ENCODE results near the gene RBM15. TPM values are rescaled to one million over a fixed set of nuclear protein-coding genes. Genes with fewer than 3 reads are reported as not detected.

RBM15 gene
- total and polyA plus RNA-seq, 2 of the 13 experiments (the other 11 are each of a cell fraction or from before 2014, with no cell fraction given), result 13.5 to 36.4 TPM

DNA sequence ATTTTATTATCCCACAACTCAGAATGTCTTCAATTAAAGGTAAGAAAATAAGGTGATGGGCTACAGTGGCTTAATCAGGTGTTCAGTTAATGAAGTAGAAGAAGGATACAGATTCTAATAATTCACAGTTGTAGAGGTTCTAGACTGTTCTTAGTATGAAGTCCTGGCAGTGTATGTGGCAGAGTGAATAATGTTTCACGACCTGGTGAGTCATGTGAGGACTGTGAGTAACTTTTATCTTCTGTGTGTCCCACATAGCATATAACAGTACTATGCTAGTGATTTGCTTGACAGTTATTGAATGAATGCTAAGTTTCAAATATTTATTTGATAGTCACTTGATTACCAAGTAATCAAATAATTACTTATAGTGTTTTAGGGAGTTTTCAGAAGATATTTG lies 31.6 kb downstream of the RBM15 start:
- Histone ChIP-seq H3K27me3 (ENCODE audit: control insufficient read depth in 1 of 2, insufficient read depth in 2 of 2, low read length in 2 of 2) (no peaks in the 10 kb centered on the region), H2AFZ (ENCODE audit: low read length) (no peak overlapping the region), H3K27ac (ENCODE audit: extremely low read length, insufficient read depth, low read length) (no peak overlapping the region), H3K9me3 (ENCODE audit: low read length) (no peaks in the 10 kb centered on the region), H3K4me2 (ENCODE audit: low read depth, low read length) (no peak overlapping the region), H4K20me1 (ENCODE audit: insufficient read depth, low read length) (no peaks in the 10 kb centered on the region), H3K79me2 (ENCODE audit: insufficient read depth, low read length) (peaks cover 7% of the 10 kb centered on the region), H3K9ac (ENCODE audit: insufficient read depth, low read depth, low read length) (no peak overlapping the region), H3K4me3 (replicated peaks in 1 of 3; ENCODE audit: insufficient read depth in 1 of 3, low read depth in 2 of 3, low read length in 3 of 3) (no peak overlapping the region), H3K4me1 (ENCODE audit: insufficient read depth, low read length) (peaks cover 14% of the 10 kb centered on the region), H3K36me3 (replicated peaks in 1 of 2; ENCODE audit: control insufficient read depth in 1 of 2, insufficient read depth in 2 of 2, low read length in 2 of 2) (peaks cover 2 to 17% of the 10 kb centered on the region in 2 experiments)
- ChIA-PET CTCF (ENCODE audit: low intra/inter-chr PET ratio, low total read pairs) (no interaction called here), POLR2A (no interaction called here)
- FAIRE-seq, result no peak
- DNase-seq (ENCODE audit: low spot score), result no peak
- no peak for ATAC-seq
- BruUV-seq (replicated peaks), result no TSS peak
- in situ Hi-C loops (cut with HindIII; ENCODE audit: extremely low pct_ligation_motif_present, low pct_unique_long_range_greater_than_20kb) (no loop called here), intact Hi-C loops (cut with micrococcal nuclease; ENCODE audit: unreplicated experiment) (no loop called here)
- no peak for TF ChIP-seq ZFP36 (IDR thresholded peaks at IDR 0.05; ENCODE audit: borderline replicate concordance, low read depth, low read length, partially characterized antibody)
- no peak for TF ChIP-seq NR3C1 (CRISPR knock-in tag; IDR thresholded peaks at IDR 0.05)
- TF ChIP-seq SRSF4 (IDR thresholded peaks at IDR 0.05; ENCODE audit: low read depth, low read length, poor library complexity, severe bottlenecking), result no peak
- TF ChIP-seq ZMYM3 (CRISPR knock-in tag; IDR thresholded peaks at IDR 0.05), result no peak
- TF ChIP-seq JUNB (CRISPR knock-in tag; IDR thresholded peaks at IDR 0.05; ENCODE audit: borderline replicate concordance), result no peak
- no peak for TF ChIP-seq MAFF (IDR thresholded peaks at IDR 0.05; ENCODE audit: low read depth, low read length)
- TF ChIP-seq, protein P1, sequence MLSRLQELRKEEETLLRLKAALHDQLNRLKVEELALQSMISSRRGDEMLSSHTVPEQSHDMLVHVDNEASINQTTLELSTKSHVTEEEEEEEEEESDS (CRISPR knock-in tag; IDR thresholded peaks at IDR 0.05; ENCODE audit: borderline replicate concordance), result no peak
- no peak for TF ChIP-seq NFIB (CRISPR knock-in tag; IDR thresholded peaks at IDR 0.05; ENCODE audit: borderline replicate concordance)
- TF ChIP-seq, protein P2, sequence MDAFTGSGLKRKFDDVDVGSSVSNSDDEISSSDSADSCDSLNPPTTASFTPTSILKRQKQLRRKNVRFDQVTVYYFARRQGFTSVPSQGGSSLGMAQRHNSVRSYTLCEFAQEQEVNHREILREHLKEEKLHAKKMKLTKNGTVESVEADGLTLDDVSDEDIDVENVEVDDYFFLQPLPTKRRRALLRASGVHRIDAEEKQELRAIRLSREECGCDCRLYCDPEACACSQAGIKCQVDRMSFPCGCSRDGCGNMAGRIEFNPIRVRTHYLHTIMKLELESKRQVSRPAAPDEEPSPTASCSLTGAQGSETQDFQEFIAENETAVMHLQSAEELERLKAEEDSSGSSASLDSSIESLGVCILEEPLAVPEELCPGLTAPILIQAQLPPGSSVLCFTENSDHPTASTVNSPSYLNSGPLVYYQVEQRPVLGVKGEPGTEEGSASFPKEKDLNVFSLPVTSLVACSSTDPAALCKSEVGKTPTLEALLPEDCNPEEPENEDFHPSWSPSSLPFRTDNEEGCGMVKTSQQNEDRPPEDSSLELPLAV (CRISPR knock-in tag; conservative IDR thresholded peaks at IDR 0.05; ENCODE audit: low read depth), result no peak
- no peak for TF ChIP-seq GABPB1 (CRISPR knock-in tag; IDR thresholded peaks at IDR 0.05)
- TF ChIP-seq ZNF207 (IDR thresholded peaks at IDR 0.05; ENCODE audit: borderline replicate concordance), result no peak
- TF ChIP-seq ZNF674 (CRISPR knock-in tag; IDR thresholded peaks at IDR 0.05; ENCODE audit: low read depth), result no peak
- TF ChIP-seq ZMAT3 (CRISPR knock-in tag; conservative IDR thresholded peaks at IDR 0.05), result no peak
- TF ChIP-seq PLRG1 (conservative IDR thresholded peaks at IDR 0.05), result no peak
- no peak for TF ChIP-seq ZNF780A (CRISPR knock-in tag; IDR thresholded peaks at IDR 0.05)
- no peak for TF ChIP-seq ATRX (CRISPR knock-in tag; IDR thresholded peaks at IDR 0.05; ENCODE audit: borderline replicate concordance)
- TF ChIP-seq YY1 (IDR thresholded peaks at IDR 0.05; ENCODE audit: insufficient read depth, insufficient replicate concordance, low read depth, low read length), result no peak
- WGBS (ENCODE audit: low lambda C conversion rate), result 94% methylated on average over 1 of the region's 1 CpG

Measured in HepG2 (cell line).